Heart right ventricle (tissue), 16 donors: ENCODE results near the gene TMEM203. TPM values are rescaled to one million over a fixed set of nuclear protein-coding genes. Genes with fewer than 3 reads are reported as not detected.

Source experiments
- ATAC-seq, 8 donors: fragments of 200-7000 bp; cut with Tn5 transposase; one replicate each; pipeline ENCODE4 v1.9.1; 2020; ENCODE audit warnings: mild to moderate bottlenecking in 8 of 8, moderate library complexity in 8 of 8, moderate number of reproducible peaks in 1 of 8
- DNase-seq, 2 donors: peaks; one replicate each; pipeline ENCODE4 v3.0.0-alpha.2; 2020
- H3K27ac ChIP-seq, 10 donors: fragments of 200-600 bp; sonication (generic) in 2 of 10; one replicate each; pipeline versions ENCODE4 v1.5.0 to v1.8.0; 2020 to 2022; ENCODE audit warnings: mild to moderate bottlenecking in 3 of 10
- H3K27me3 ChIP-seq, 7 donors: fragments of 200-600 bp; one replicate each; pipeline ENCODE4 v1.8.0; 2021 to 2022; ENCODE audit warnings: mild to moderate bottlenecking in 2 of 7
- H3K36me3 ChIP-seq, 9 donors: fragments of 200-600 bp; sonication (generic) in 1 of 9; one replicate each; pipeline versions ENCODE4 v1.5.0 to v1.8.0; 2020 to 2022; ENCODE audit warnings: mild to moderate bottlenecking in 2 of 9
- H3K4me1 ChIP-seq, 9 donors: fragments of 200-600 bp; sonication (generic) in 1 of 9; one replicate each; pipeline versions ENCODE4 v1.5.0 to v1.8.0; 2020 to 2022; ENCODE audit warnings: mild to moderate bottlenecking in 4 of 9
- H3K4me3 ChIP-seq, 10 donors: fragments of 200-600 bp; sonication (generic) in 2 of 10; one replicate each; pipeline versions ENCODE4 v1.5.0 to v1.8.0; 2020 to 2022; ENCODE audit warnings: mild to moderate bottlenecking in 7 of 10, moderate library complexity in 2 of 10
- H3K9me3 ChIP-seq, 11 donors: fragments of 200-600 bp in 10 of 11; sonication (generic) in 2 of 11; one replicate each; pipeline versions ENCODE4 v1.5.0 to v1.8.0; 2013 to 2022; ENCODE audit warnings: mild to moderate bottlenecking in 2 of 11, control low read depth in 1 of 11, moderate library complexity in 1 of 11
- CTCF ChIP-seq, 9 donors: fragments of 200-600 bp; sonication (generic) in 2 of 9; IDR thresholded peaks; one replicate each; pipeline versions ENCODE4 v1.5.0 to v1.8.0; 2021 to 2022; ENCODE audit warnings: antibody characterized with exemption in 9 of 9, mild to moderate bottlenecking in 5 of 9, moderate library complexity in 1 of 9
- WGBS, 2 donors: extraction: QIAGEN DNeasy Blood & Tissue Kit; methylation state at CpG; one replicate each; pipeline ENCODE4 v1.1.7; 2013; ENCODE audit warnings: inconsistent platforms in 1 of 2; 5-methylcytosine and 5-hydroxymethylcytosine counted together
- intact Hi-C, 10 donors: fragments of 100-400 bp; cut with DNase I; formaldehyde crosslinking; loops; one replicate each; pipeline versions ENCODE4 v1.11.1 to v1.14.2; 2022
- polyA plus RNA-seq, 2 donors: library from polyadenylated mRNA; stranded (reverse); fragments of 200-250 nt; gene quantifications; one replicate each; pipeline ENCODE4 v1.2.3, GENCODE V29; 2013
- total RNA-seq, 10 donors: library from RNA; stranded (reverse); fragmentation: NEBNext Ultra II Directional in 3 of 10; extraction: Animal tissue kit (Norgen Biotek cat#: 25700) in 3 of 10; gene quantifications; one replicate each; pipeline versions ENCODE4 v1.2.1 to v1.2.4, GENCODE V29; 2021 to 2023
- donor health status: Arrhythmogenic right ventricular cardiomyopathy.
- donor health status: ischemic (EF 13 %, LVEDD 7.1; RV severe dilation, severe dysfunction).
- donor health status: healthy with polysubstance abuse.
- donor health status: DM: no; HTN: yes; CAD: no.
- donor health status: DM: no; HTN: no; CAD: no.
- donor health status: ischemic (EF 25% LVEDD 6.9; RV normal size, moderate dysfunction).
- donor health status: ischemic (EF 25% LVEDD 5.7; RV mildly dilated, moderate dysfunction).
- donor health status: healthy.
- donor health status: DM: yes; HTN: yes; CAD: no.
- donor health status: Ischemic cardiomyopathy.
- donor health status: ischemic (EF 35%, LVEDD 5.7; RV mildly dilated, moderate dysfunction).
- donor health status: nonischemic (EF 11% LVEDD 7.7; RV severe dilation, severe dysfunction).
- donor health status: DM: yes; HTN: yes; CAD: no.
- donor health status: PGD.
- donor health status: ischemic (EF 29% LVEDD 5.4; RV normal size, mild dysfunction).
- donor health status: nonischemic (EF 23%, LVEDD 6.1; RV moderate dilation, normal function).

Gene TMEM203
- total and polyA plus RNA-seq, 12 donors: 36.4 to 51.2 (median 41.7) TPM

DNA sequence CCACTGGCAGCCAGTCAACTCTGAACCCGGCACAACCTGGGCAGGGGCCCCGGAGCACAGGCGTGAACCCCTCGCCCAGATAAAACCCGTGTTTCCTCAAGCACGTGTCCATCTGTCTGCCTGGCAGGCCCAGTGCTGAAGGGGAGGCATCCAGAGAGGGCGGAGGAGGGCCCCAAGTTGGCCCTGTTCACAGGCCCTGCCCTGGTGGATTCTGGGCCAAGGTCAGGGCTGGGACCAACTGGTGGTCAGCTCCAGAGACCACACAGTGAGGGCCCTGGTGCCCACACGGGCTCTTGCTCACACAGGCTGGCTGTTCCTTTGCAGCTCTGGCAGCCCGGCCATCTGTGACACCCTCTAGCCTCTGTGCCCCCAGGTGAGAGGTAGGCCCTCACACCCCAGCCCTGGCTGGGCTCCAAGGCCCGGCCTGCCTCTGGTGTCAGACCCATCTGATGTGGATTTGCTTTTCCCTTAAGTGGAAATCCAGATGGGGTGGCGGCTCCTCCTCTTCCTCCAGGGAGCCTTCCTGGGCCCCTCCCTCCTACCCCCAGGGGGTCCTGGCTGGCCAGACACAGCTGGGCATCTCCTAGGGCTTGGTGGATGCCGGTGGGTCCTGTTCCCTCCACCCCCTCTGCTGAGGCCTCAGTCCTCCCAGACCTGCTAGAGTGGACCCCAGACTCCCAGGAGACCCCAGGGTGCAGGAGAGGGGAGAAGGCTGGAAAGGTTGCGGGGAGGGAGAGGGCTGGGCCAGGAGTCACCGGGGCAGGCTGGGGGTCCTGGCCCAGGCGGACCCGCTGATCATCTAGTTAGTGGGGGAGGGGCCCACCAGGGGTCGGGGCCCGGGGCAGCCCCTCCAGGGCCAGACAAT lies 45.1 kb upstream of the TMEM203 start:
- no peaks in the 10 kb centered on the region for H3K27me3 ChIP-seq
- H3K27ac ChIP-seq: peak overlapping the region in 5 of 10 donors; percentile 43 to 58 (median 51)
- intact Hi-C loops: no loop called here
- no peaks in the 10 kb centered on the region for H3K36me3 ChIP-seq
- 35 to 42% methylated on average over 17 to 18 of the region's 18 CpGs for whole genome bisulfite sequencing, 2 donors
- peak in 5 of 8 donors; percentile 0 to 35 (median 16) for ATAC-seq
- no peak for TF ChIP-seq CTCF (IDR thresholded peaks at IDR 0.05)
- peaks cover 5 to 37% (median 22%) of the 10 kb centered on the region in 9 donors for H3K4me1 ChIP-seq
- no peak for DNase-seq
- H3K9me3 ChIP-seq: no peaks in the 10 kb centered on the region
- H3K4me3 ChIP-seq: no peak overlapping the region

- H3K9me3 ChIP-seq: no peaks in the 10 kb centered on the region
- WGBS, 2 donors: 85 to 87% methylated on average over 6 of the region's 6 CpGs
- ATAC-seq (no peak), DNase-seq (no peak)
- H3K4me1 ChIP-seq: peaks cover 0 to 40% (median 22%) of the 10 kb centered on the region in 9 donors
- no peak for TF ChIP-seq CTCF (IDR thresholded peaks at IDR 0.05)
- intact Hi-C loops: no loop called here
- H3K4me3 ChIP-seq: no peak overlapping the region
- peaks cover 0 to 13% (median 7%) of the 10 kb centered on the region in 9 donors for H3K36me3 ChIP-seq
- H3K27me3 ChIP-seq: no peaks in the 10 kb centered on the region
- no peak overlapping the region for H3K27ac ChIP-seq
Measured at GRCh38 chr9:137247916-137248175, 42.4 kb upstream of the TMEM203 start.

DNA sequence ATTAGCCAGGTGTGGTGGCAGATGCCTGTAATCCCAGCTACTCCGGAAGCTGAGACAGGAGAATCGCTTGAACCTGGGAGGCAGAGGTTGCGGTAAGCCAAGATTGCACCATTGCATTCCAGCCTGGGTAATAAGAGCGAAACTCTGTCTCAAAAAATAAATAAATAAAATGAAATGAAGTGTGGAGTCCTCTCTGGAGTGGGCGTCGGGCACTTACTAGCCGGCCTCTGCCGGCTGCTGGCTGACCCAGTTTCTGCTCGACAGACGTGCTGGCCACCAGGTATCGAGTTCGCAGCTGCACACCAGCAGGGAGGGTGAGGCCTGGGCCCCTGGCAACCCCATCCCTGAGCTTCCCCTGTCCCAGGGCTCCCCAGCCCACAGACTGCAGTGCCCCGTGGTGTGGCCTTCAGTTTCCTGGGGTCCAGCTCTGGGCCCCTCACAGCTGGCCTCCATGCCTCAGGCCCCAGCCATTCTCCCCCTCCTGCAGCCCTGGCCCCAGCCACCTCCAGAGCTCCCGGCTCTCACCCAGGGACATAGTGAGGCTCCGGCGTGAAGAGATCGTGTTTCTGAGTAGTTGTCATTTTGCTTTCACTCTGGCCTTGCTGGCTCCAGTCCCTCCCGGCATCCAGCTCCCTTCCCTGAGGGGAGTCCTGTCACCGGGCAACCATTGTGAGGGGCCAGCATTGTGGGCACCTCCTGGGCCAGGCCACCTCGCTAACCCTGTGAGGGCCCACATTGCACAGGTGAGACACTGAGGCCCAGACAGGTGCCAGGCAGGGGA lies 41.9 kb upstream of the TMEM203 start:
- 77 to 78% methylated on average over 20 of the region's 20 CpGs for WGBS, 2 donors
- H3K4me3 ChIP-seq: no peak overlapping the region
- no peak overlapping the region for H3K27ac ChIP-seq
- no peak for TF ChIP-seq CTCF (IDR thresholded peaks at IDR 0.05)
- intact Hi-C loops: no loop called here
- peaks cover 3 to 45% (median 28%) of the 10 kb centered on the region in 9 donors for H3K4me1 ChIP-seq
- H3K36me3 ChIP-seq: peaks cover 0 to 18% (median 8%) of the 10 kb centered on the region in 9 donors
- ATAC-seq (no peak), DNase-seq (no peak)
- H3K9me3 ChIP-seq: no peaks in the 10 kb centered on the region
- no peaks in the 10 kb centered on the region for H3K27me3 ChIP-seq

DNA sequence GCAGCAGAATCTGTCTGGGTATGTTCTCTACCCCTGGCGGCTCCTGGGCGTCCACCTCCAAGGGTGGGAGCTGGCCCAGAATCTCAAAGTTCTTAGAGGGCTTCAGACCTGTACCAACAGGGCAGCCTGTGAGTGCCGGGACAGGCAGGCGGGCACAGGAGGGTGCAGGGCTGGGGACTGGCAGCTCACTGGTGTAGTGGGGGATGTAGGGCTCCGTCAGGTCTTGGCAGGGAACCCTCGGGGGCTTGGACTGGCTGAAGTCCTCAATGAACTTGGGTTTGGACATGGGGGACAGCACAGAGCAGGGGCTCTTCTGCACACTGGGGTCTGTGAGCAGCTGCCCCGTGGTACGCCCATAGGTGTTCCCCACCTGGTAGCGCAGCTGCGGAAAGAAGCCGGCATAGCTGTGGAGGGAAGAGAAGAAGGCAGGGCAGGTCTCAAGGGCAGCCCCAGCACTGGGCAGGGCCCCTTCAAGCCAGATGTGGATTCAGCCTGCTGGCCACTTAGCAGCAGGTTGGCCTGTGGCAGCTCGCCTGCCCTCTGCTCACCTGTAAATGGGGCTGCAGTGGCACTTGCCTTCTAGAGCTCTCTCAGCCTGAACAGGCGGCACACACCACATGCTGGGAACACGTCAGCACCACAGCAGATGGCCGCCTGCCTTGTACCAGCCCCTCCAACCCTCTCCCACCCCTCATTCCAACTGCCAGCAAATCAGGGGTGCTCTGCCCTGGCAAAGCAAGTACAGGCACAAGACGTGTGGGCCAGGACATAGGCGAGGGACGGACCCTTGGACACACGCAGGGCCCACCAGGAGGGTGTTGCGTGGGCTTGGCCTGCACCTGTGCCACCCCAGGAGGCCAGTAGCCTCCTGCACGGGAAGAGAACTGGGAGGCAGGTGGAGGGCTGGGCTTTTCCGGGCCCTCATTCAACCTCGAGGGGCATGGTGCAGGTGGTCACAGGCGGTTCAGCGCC lies 40.3 kb upstream of the TMEM203 start:
- intact Hi-C loops: no loop called here
- TF ChIP-seq CTCF (IDR thresholded peaks at IDR 0.05): no peak
- DNase-seq (no peak), ATAC-seq (no peak)
- H3K36me3 ChIP-seq: peaks cover 0 to 26% (median 12%) of the 10 kb centered on the region in 9 donors
- no peak overlapping the region for H3K4me3 ChIP-seq
- no peak overlapping the region for H3K27ac ChIP-seq
- H3K4me1 ChIP-seq: peaks cover 3 to 47% (median 32%) of the 10 kb centered on the region in 9 donors
- no peaks in the 10 kb centered on the region for H3K27me3 ChIP-seq
- 93 to 95% methylated on average over 25 of the region's 25 CpGs for WGBS, 2 donors
- no peaks in the 10 kb centered on the region for H3K9me3 ChIP-seq
